ENCODE results near the gene NLGN3. TPM values are rescaled to one million over a fixed set of nuclear protein-coding genes. Genes with fewer than 3 reads are reported as not detected.
A peak's percentile ranks its signal among the peaks of the same experiment; 100 is the strongest.

The NLGN3 gene
- total RNA-seq, 2 experiments from 2014 or later = 3.4 to 4.3 TPM

- Mint-ChIP-seq H3K27ac (peak within 1 kb of the TSS; percentile 99), H3K9me3 (no peaks in the 10 kb centered on the region), H3K4me3 (peak within 1 kb of the TSS; percentile 98), H3K27me3 (no peaks in the 10 kb centered on the region), H3K36me3 (ENCODE audit: low read depth) (peaks cover 58% of the 10 kb centered on the region), H3K4me1 (ENCODE audit: low read depth) (peaks cover 72% of the 10 kb centered on the region)
- ATAC-seq (ENCODE audit: poor library complexity) = no peak
- peak in 4 of 14 experiments; percentile 16 to 54 (median 46) for DNase-seq
- TF ChIP-seq CTCF (IDR thresholded peaks at IDR 0.05) = no peak
- H3K27ac ChIP-seq (ENCODE audit: low read depth in 1 of 2, low read length in 2 of 2) = peak within 1 kb of the TSS; percentile 55 to 96
- peaks cover 76% of the 10 kb centered on the region for H3K4me1 ChIP-seq (ENCODE audit: insufficient read depth, low read length)
- peak within 1 kb of the TSS; percentile 93 for H3K4me3 ChIP-seq (ENCODE audit: low read length)
- peaks cover 37% of the 10 kb centered on the region for H3K36me3 ChIP-seq (ENCODE audit: insufficient read depth, low read length)
- intact Hi-C loops (cut with DNase I, micrococcal nuclease) = no loop called here
- H3K9me3 ChIP-seq (ENCODE audit: control insufficient read depth in 1 of 2, insufficient read depth in 1 of 2, low read length in 2 of 2) = no peaks in the 10 kb centered on the region
- ChIA-PET POLR2A (interaction anchor here (1.3 to 3.2 kb wide), 3 partner anchors 12 to 76 kb away, joined by 3 to 40 read pairs (median 7); partner anchors contain the start of gene MED12), CTCF (interaction anchor here (0.6 kb wide), 1 partner anchor 189 kb away, joined by 3 read pairs; no protein-coding TSS in a partner anchor)
- no peaks in the 10 kb centered on the region for H3K27me3 ChIP-seq (ENCODE audit: control insufficient read depth in 1 of 2, insufficient read depth in 2 of 2, low read length in 2 of 2)
Observed at GRCh38 chrX:71106427-71106826, 38.2 kb upstream of the NLGN3 start, which contains the start of gene CXorf65. TSS of gene CXorf65 (minus strand) at chrX:71106740. CDS start at chrX:71106556, 184 bp downstream.

- Histone ChIP-seq H3K9me3 (ENCODE audit: control insufficient read depth in 1 of 2, insufficient read depth in 1 of 2, low read length in 2 of 2) (no peaks in the 10 kb centered on the region), H3K36me3 (ENCODE audit: insufficient read depth, low read length) (peaks cover 37% of the 10 kb centered on the region), H3K27ac (ENCODE audit: low read depth in 1 of 2, low read length in 2 of 2) (peak overlapping the region; percentile 52 to 96), H3K4me3 (ENCODE audit: low read length) (peak overlapping the region; percentile 93), H3K27me3 (ENCODE audit: control insufficient read depth in 1 of 2, insufficient read depth in 2 of 2, low read length in 2 of 2) (no peaks in the 10 kb centered on the region), H3K4me1 (ENCODE audit: insufficient read depth, low read length) (peaks cover 75% of the 10 kb centered on the region)
- H3K36me3 Mint-ChIP-seq (ENCODE audit: low read depth) = peaks cover 66% of the 10 kb centered on the region
- TF ChIP-seq CTCF (IDR thresholded peaks at IDR 0.05) = no peak
- H3K4me3 Mint-ChIP-seq = peak overlapping the region; percentile 98
- ChIA-PET CTCF (no interaction called here), POLR2A (no interaction called here)
- H3K27me3 Mint-ChIP-seq = no peaks in the 10 kb centered on the region
- peaks cover 72% of the 10 kb centered on the region for H3K4me1 Mint-ChIP-seq (ENCODE audit: low read depth)
- DNase-seq (no peak), ATAC-seq (ENCODE audit: poor library complexity) (no peak)
- H3K9me3 Mint-ChIP-seq = no peaks in the 10 kb centered on the region
- peak overlapping the region; percentile 99 for H3K27ac Mint-ChIP-seq
- intact Hi-C loops (cut with DNase I, micrococcal nuclease) = no loop called here
Observed at GRCh38 chrX:71107245-71107644, 37.4 kb upstream of the NLGN3 start.

GRCh38 chrX:71107762-71108360 lies 36.8 kb upstream of the NLGN3 start:
- Histone ChIP-seq H3K27ac (ENCODE audit: low read depth in 1 of 2, low read length in 2 of 2) (peak overlapping the region; percentile 52 to 96), H3K4me1 (ENCODE audit: insufficient read depth, low read length) (peaks cover 75% of the 10 kb centered on the region), H3K4me3 (ENCODE audit: low read length) (peak overlapping the region; percentile 93), H3K27me3 (ENCODE audit: control insufficient read depth in 1 of 2, insufficient read depth in 2 of 2, low read length in 2 of 2) (no peaks in the 10 kb centered on the region), H3K9me3 (ENCODE audit: control insufficient read depth in 1 of 2, insufficient read depth in 1 of 2, low read length in 2 of 2) (no peaks in the 10 kb centered on the region), H3K36me3 (ENCODE audit: insufficient read depth, low read length) (peaks cover 37% of the 10 kb centered on the region)
- POLR2A ChIA-PET = interaction anchor here (0.7 to 1.1 kb wide), 2 partner anchors 11 to 40 kb away, joined by 3 to 6 read pairs; partner anchors contain the start of genes MED12 and SNX12
- Mint-ChIP-seq H3K4me3 (peak overlapping the region; percentile 98), H3K9me3 (no peaks in the 10 kb centered on the region), H3K4me1 (ENCODE audit: low read depth) (peaks cover 71% of the 10 kb centered on the region), H3K36me3 (ENCODE audit: low read depth) (peaks cover 68% of the 10 kb centered on the region), H3K27ac (peak overlapping the region; percentile 99), H3K27me3 (no peaks in the 10 kb centered on the region)
- CTCF ChIA-PET = no interaction called here
- ATAC-seq (ENCODE audit: poor library complexity) (peak; percentile 12), DNase-seq (peak in 8 of 14 experiments; percentile 28 to 70 (median 48))
- no peak for TF ChIP-seq CTCF (IDR thresholded peaks at IDR 0.05)
- intact Hi-C loops (cut with DNase I, micrococcal nuclease) = no loop called here
